ENCODE data around the gene INPP4B. TPM values are rescaled to one million over a fixed set of nuclear protein-coding genes. Genes with fewer than 3 reads are reported as not detected.

INPP4B gene
- total RNA-seq, 3 donors from 2014 or later = 15.8 to 113 (median 93.4) TPM

DNA sequence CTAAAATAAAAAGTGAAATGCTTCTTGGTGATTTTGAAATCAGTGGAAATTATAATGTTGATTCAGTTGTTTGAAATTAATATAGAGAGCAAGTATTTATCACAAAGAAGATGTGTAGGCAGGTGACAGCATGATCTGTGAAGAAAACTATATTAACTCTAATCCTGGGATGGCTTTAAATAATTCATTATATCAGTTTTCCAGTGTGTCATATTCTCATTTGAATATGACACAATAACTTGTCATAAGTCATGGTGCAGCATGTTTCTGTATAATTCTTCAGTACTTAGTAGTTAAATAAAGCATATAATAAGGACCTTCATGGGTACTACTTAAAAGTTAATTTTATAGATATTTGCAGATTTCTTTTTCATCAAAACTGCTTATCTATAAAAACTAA, 573.6 kb downstream of the INPP4B start:
- no peak overlapping the region for H3K4me3 ChIP-seq
- TF ChIP-seq CTCF (IDR thresholded peaks at IDR 0.05) = no peak
- TF ChIP-seq POLR2AphosphoS5 (IDR thresholded peaks at IDR 0.05) = no peak
- no peak for TF ChIP-seq POLR2A (IDR thresholded peaks at IDR 0.05)
- H3K9me3 ChIP-seq = no peaks in the 10 kb centered on the region
- intact Hi-C loops (cut with DNase I; ENCODE audit: low total_unique reads) = no loop called here
- no peaks in the 10 kb centered on the region for H3K4me1 ChIP-seq
- H3K36me3 ChIP-seq = no peaks in the 10 kb centered on the region
- no peak for DNase-seq (ENCODE audit: low spot score in 2 of 2)
- no peak overlapping the region for H3K27ac ChIP-seq
- H3K27me3 ChIP-seq = no peaks in the 10 kb centered on the region

DNA sequence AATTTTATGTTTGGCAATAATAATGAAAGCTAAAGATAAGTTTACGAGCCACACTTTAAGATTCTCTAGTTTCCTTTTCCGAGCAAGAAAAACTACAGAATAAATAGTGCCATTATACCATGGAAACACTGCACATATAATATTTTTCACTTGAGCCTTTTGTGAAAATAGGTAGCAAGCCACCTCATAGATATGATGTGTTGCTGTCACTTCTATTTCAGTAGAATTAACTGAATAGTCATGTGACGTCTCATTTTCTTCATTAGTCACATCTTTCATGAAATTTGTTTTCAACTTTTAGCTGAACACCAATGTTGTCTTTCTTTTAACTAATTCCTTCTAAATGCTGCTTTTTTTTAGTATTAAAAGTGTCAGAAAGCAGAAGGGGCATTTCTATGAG, 574.3 kb downstream of the INPP4B start:
- no peaks in the 10 kb centered on the region for H3K27me3 ChIP-seq
- no peaks in the 10 kb centered on the region for H3K4me1 ChIP-seq
- H3K36me3 ChIP-seq = no peaks in the 10 kb centered on the region
- TF ChIP-seq POLR2A (IDR thresholded peaks at IDR 0.05) = no peak
- TF ChIP-seq POLR2AphosphoS5 (IDR thresholded peaks at IDR 0.05) = no peak
- TF ChIP-seq CTCF (IDR thresholded peaks at IDR 0.05) = no peak
- no peak for DNase-seq (ENCODE audit: low spot score in 2 of 2)
- no peak overlapping the region for H3K4me3 ChIP-seq
- intact Hi-C loops (cut with DNase I; ENCODE audit: low total_unique reads) = no loop called here
- H3K9me3 ChIP-seq = no peaks in the 10 kb centered on the region
- no peak overlapping the region for H3K27ac ChIP-seq

DNA sequence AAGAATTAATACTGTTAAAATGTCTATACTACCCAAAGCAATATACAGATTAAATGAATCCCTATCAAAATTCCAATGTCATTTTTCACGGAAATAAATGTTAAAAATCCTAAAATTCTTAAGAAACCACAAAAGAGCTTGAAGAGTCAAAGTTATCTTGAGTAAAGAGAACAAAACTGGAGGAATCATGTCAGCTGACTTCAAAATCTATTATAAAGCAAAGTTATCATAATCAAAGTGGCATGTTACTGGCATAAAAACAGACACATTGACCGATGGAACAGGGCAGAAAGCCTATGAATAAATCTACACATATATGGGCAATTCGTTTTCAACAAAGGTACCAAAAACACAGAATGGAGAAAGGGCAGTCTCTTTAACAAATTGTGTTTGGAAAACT, 579.0 kb downstream of the INPP4B start:
- intact Hi-C loops (cut with DNase I; ENCODE audit: low total_unique reads) = no loop called here
- no peak for DNase-seq (ENCODE audit: low spot score in 2 of 2)
- Histone ChIP-seq H3K4me3 (no peak overlapping the region), H3K27me3 (no peaks in the 10 kb centered on the region), H3K4me1 (no peaks in the 10 kb centered on the region), H3K27ac (no peak overlapping the region), H3K9me3 (no peaks in the 10 kb centered on the region), H3K36me3 (no peaks in the 10 kb centered on the region)
- no peak for TF ChIP-seq POLR2A (IDR thresholded peaks at IDR 0.05)
- no peak for TF ChIP-seq CTCF (IDR thresholded peaks at IDR 0.05)
- no peak for TF ChIP-seq POLR2AphosphoS5 (IDR thresholded peaks at IDR 0.05)

GRCh38 chr4:142265946-142266345, 580.2 kb downstream of the INPP4B start:
- DNase-seq (ENCODE audit: low spot score in 2 of 2) = no peak
- Histone ChIP-seq H3K4me1 (no peaks in the 10 kb centered on the region), H3K36me3 (no peaks in the 10 kb centered on the region), H3K4me3 (no peak overlapping the region), H3K27me3 (no peaks in the 10 kb centered on the region), H3K9me3 (no peaks in the 10 kb centered on the region), H3K27ac (no peak overlapping the region)
- intact Hi-C loops (cut with DNase I; ENCODE audit: low total_unique reads) = no loop called here
- no peak for TF ChIP-seq POLR2A (IDR thresholded peaks at IDR 0.05)
- TF ChIP-seq CTCF (IDR thresholded peaks at IDR 0.05) = no peak
- TF ChIP-seq POLR2AphosphoS5 (IDR thresholded peaks at IDR 0.05) = no peak

DNA sequence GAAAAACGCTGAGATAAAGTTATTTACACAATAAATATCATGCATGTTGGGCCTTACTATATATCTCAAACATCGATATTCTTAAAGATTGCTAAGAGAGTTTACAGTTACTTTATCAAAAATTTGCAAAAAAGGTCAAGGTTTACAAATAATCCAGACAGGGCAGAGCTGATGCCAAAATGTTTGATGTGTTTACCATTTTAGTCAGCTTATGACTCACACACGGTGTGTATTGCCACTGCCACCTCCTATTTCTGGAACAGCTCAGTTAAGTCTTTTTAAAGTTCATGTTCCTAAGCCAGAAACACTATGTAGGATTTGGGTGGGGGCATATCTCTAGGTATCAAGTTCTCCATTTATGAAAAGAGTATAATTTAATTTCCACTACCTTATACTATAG, 580.6 kb downstream of the INPP4B start:
- intact Hi-C loops (cut with DNase I; ENCODE audit: low total_unique reads) = no loop called here
- Histone ChIP-seq H3K27ac (no peak overlapping the region), H3K27me3 (no peaks in the 10 kb centered on the region), H3K9me3 (no peaks in the 10 kb centered on the region), H3K36me3 (no peaks in the 10 kb centered on the region), H3K4me1 (no peaks in the 10 kb centered on the region), H3K4me3 (no peak overlapping the region)
- no peak for DNase-seq (ENCODE audit: low spot score in 2 of 2)
- TF ChIP-seq POLR2AphosphoS5 (IDR thresholded peaks at IDR 0.05) (no peak), CTCF (IDR thresholded peaks at IDR 0.05) (no peak), POLR2A (IDR thresholded peaks at IDR 0.05) (no peak)

Data from breast epithelium (tissue), 4 donors.